Activated T-helper 1 cell treated with anti-CD3 and anti-CD28 coated beads, Interleukin-2, amount 50 U/mL, for 16 hours (primary cell): ENCODE results near the gene CFAP92.

Source experiments
- DNase-seq, 2 donors: peaks; one replicate each; pipeline ENCODE4 v3.0.0-alpha.2; 2020; ENCODE audit warnings: low read depth in 1 of 2, low spot score in 1 of 2

Gene CFAP92

GRCh38 chr3:129025691-129026435 is 32.0 kb upstream of the CFAP92 start:
- DNase-seq = no peak

- DNase-seq = no peak
Observed at GRCh38 chr3:129025108-129025507, 31.2 kb upstream of the CFAP92 start.

- DNase-seq = no peak
Observed at GRCh38 chr3:129023909-129024308, 30.0 kb upstream of the CFAP92 start.

GRCh38 chr3:129023008-129023358 is 29.1 kb upstream of the CFAP92 start:
- no peak for DNase-seq

- DNase-seq = no peak
Observed at GRCh38 chr3:129022114-129023007, 28.5 kb upstream of the CFAP92 start.

GRCh38 chr3:129021140-129021551 is 27.3 kb upstream of the CFAP92 start:
- no peak for DNase-seq

GRCh38 chr3:129020691-129021090 is 26.8 kb upstream of the CFAP92 start:
- DNase-seq = no peak

GRCh38 chr3:129019266-129019665 is 25.4 kb upstream of the CFAP92 start:
- no peak for DNase-seq

GRCh38 chr3:129018751-129019150 is 24.9 kb upstream of the CFAP92 start:
- DNase-seq = no peak

- DNase-seq = no peak
Observed at GRCh38 chr3:129018271-129018670, 24.4 kb upstream of the CFAP92 start.

GRCh38 chr3:129017484-129017899 is 23.6 kb upstream of the CFAP92 start:
- DNase-seq = no peak

- DNase-seq = no peak
Observed at GRCh38 chr3:129016720-129017483, 23.0 kb upstream of the CFAP92 start.

GRCh38 chr3:129016356-129016719 is 22.5 kb upstream of the CFAP92 start:
- no peak for DNase-seq

GRCh38 chr3:129015388-129016105 is 21.7 kb upstream of the CFAP92 start:
- no peak for DNase-seq

GRCh38 chr3:129014793-129015345 is 21.0 kb upstream of the CFAP92 start:
- DNase-seq = no peak

- no peak for DNase-seq
Observed at GRCh38 chr3:129014148-129014547, 20.3 kb upstream of the CFAP92 start.

- no peak for DNase-seq
Observed at GRCh38 chr3:129013491-129013891, 19.6 kb upstream of the CFAP92 start.

- DNase-seq = no peak
Observed at GRCh38 chr3:129010310-129010956, 16.6 kb upstream of the CFAP92 start.

GRCh38 chr3:129009266-129009665 is 15.4 kb upstream of the CFAP92 start:
- DNase-seq = no peak

- DNase-seq = no peak
Observed at GRCh38 chr3:129007792-129008191, 13.9 kb upstream of the CFAP92 start.
